Measurements from ENCODE around the gene CCL25.

GRCh38 chr19:8083141-8083540, 30.6 kb downstream of the CCL25 start:
- no peak for TF ChIP-seq POLR2A (IDR thresholded peaks at IDR 0.05; ENCODE audit: low read depth, low read length)
- TF ChIP-seq POLR2AphosphoS5 (IDR thresholded peaks at IDR 0.05; ENCODE audit: low read depth, low read length), result no peak
